BLaER1 (cell line): ENCODE results near the gene RAMACL.
A peak's percentile ranks its signal among the peaks of the same experiment; 100 is the strongest.

Experiments
- H3K27ac ChIP-seq: shearing (Covaris generic); formaldehyde crosslinking; 2 replicates; pipeline ENCODE4 v1.8.1; 2022
- H3K27me3 ChIP-seq: shearing (Covaris generic); formaldehyde crosslinking; 2 replicates; pipeline ENCODE4 v1.8.1; 2022
- H3K36me3 ChIP-seq: shearing (Covaris generic); formaldehyde crosslinking; 2 replicates; pipeline ENCODE4 v1.8.1; 2022
- H3K4me1 ChIP-seq: shearing (Covaris generic); formaldehyde crosslinking; 2 replicates; pipeline ENCODE4 v1.8.1; 2022
- H3K4me2 ChIP-seq: shearing (Covaris generic); formaldehyde crosslinking; 2 replicates; pipeline ENCODE4 v1.8.1; 2022
- H3K4me3 ChIP-seq: shearing (Covaris generic); formaldehyde crosslinking; 2 replicates; pipeline ENCODE4 v1.8.1; 2022
- H3K9ac ChIP-seq: shearing (Covaris generic); formaldehyde crosslinking; 2 replicates; pipeline ENCODE4 v1.8.1; 2022
- H3K9me3 ChIP-seq: shearing (Covaris generic); formaldehyde crosslinking; 2 replicates; pipeline ENCODE4 v1.8.1; 2022
- H4K20me1 ChIP-seq: shearing (Covaris generic); formaldehyde crosslinking; 2 replicates; pipeline ENCODE4 v1.8.1; 2022
- Cebpa-rat ChIP-seq: shearing (Covaris generic); IDR thresholded peaks from 2 replicates; pipeline ENCODE4 v1.8.1; 2022

Gene RAMACL

DNA sequence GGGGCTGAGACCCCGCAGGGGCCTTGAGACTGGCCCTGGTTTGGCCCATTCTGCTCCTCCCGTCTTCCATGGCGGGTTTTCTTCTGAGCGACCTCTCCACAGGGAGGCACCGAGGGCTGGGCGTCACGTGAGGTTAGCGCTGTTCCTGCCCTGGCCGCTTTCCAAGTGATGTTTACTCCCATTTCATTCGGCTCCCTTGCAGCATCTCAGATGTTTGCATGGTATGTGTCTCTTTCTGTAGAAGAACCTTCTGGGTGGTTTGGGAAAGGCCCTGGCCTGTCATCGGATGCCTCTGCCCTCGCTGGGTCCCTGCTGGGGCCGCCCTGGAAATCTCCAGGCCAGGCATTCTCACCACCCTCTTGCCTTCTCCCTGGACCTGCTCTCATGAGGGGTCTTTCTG lies 17.3 kb downstream of the RAMACL start:
- no peaks in the 10 kb centered on the region for H3K36me3 ChIP-seq
- H3K4me2 ChIP-seq, result no peak overlapping the region
- no peak for TF ChIP-seq Cebpa-rat
- no peaks in the 10 kb centered on the region for H3K27me3 ChIP-seq
- peaks cover 32% of the 10 kb centered on the region for H3K4me1 ChIP-seq
- H3K4me3 ChIP-seq, result no peak overlapping the region
- H4K20me1 ChIP-seq, result 0 out of 2 replicates have a peak, but pooled peaks cover 9% of the 10 kb centered on the region
- no peaks in the 10 kb centered on the region for H3K9me3 ChIP-seq
- H3K9ac ChIP-seq, result no peak overlapping the region
- H3K27ac ChIP-seq, result no peak overlapping the region

DNA sequence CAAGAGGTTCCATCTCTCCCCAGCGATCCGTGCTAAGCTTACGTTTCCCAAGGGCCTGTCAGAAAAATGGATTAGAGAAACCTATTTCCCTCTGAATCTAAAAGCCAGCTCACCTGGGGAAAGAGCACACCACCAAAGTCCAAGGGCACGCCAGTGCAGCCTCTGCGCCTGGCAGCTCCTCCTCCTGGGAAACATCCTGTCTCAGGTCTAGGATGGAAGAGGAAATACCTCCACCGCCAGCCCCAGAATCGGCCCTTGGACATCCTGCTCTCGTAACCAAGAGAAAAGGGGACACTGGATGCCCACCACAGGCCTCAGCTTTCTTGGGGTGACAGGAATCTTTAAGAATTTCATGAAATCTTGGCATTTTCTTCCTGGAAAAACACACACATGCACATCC lies 18.7 kb downstream of the RAMACL start:
- H4K20me1 ChIP-seq, result 0 out of 2 replicates have a peak, but pooled peaks cover 6% of the 10 kb centered on the region
- TF ChIP-seq Cebpa-rat, result no peak
- no peak overlapping the region for H3K4me2 ChIP-seq
- no peaks in the 10 kb centered on the region for H3K9me3 ChIP-seq
- no peaks in the 10 kb centered on the region for H3K27me3 ChIP-seq
- H3K9ac ChIP-seq, result no peak overlapping the region
- H3K27ac ChIP-seq, result no peak overlapping the region
- H3K36me3 ChIP-seq, result no peaks in the 10 kb centered on the region
- H3K4me3 ChIP-seq, result no peak overlapping the region
- H3K4me1 ChIP-seq, result peaks cover 37% of the 10 kb centered on the region

DNA sequence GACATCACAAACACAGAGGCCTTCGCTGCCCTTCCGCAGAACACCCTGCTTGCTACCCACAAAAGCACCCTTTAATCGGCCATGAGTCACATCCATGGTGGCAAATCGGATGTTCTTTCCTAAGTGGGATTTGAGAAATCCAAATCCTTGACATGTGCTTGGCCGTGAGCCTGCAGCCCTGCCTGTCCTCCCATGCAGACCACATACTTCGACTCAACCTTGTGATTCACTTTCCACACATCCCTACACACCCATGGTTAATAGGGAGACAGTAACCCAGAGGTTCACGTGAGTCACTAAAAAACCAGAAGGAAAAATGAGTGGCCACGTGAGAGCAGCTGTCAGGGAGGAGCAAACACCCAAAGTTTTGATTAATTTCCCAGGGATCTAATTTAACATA lies 19.4 kb downstream of the RAMACL start:
- Histone ChIP-seq H3K36me3 (no peaks in the 10 kb centered on the region), H3K4me3 (no peak overlapping the region), H3K27me3 (no peaks in the 10 kb centered on the region), H3K9me3 (no peaks in the 10 kb centered on the region), H3K27ac (no peak overlapping the region), H4K20me1 (no peaks in the 10 kb centered on the region), H3K4me1 (peaks cover 30% of the 10 kb centered on the region), H3K4me2 (no peak overlapping the region), H3K9ac (no peak overlapping the region)
- TF ChIP-seq Cebpa-rat, result no peak

DNA sequence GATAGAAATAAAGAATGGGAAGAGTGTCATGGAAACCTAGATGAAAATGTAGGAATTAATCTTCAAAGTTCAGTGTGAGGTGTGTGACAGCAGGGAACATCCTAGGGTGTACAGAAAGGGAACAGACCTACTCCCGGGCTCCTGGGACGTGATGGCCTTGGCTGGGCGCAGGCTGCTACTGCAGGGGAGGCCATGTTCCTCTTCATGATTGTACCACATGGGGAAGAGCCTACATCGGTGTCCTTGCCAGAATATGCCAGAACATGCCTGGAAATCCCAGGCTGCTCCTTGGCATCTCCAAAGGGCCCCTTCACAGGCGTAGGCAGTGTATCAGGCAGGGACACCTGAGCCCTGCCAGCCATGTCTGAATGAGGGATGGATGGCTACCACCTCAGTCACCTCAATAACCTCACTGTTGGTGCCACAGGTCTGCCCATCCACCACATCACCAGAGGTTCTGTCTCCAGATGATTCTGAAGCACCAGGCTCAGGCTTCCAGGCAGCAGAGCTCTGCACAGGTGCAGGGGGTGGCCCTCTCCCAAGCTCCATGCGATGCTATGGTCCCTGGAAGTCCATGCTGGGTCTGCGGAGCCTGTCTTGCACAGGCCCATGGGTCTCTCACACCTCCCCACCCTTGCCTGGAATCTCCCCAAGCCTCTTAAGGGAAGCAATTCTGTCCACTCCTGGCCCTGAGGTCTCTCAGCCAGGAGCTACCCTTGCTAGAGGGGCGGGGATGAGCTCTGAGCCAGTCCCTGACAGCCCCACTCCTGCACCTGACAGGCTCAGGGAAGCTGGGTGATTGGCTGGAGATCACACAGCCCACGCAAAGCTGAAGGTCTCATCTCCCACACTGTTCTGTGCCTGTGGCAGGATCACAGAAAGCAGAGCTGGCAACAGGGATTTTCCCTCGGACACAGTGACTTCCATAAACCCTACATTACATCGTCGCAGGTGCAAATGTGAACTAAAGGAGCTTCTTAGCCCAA lies 20.2 kb downstream of the RAMACL start:
- H3K4me2 ChIP-seq, result no peak overlapping the region
- peaks cover 22% of the 10 kb centered on the region for H3K4me1 ChIP-seq
- no peak overlapping the region for H3K4me3 ChIP-seq
- H3K9ac ChIP-seq, result no peak overlapping the region
- no peaks in the 10 kb centered on the region for H3K9me3 ChIP-seq
- no peaks in the 10 kb centered on the region for H4K20me1 ChIP-seq
- no peaks in the 10 kb centered on the region for H3K27me3 ChIP-seq
- TF ChIP-seq Cebpa-rat, result no peak
- no peak overlapping the region for H3K27ac ChIP-seq
- H3K36me3 ChIP-seq, result no peaks in the 10 kb centered on the region

DNA sequence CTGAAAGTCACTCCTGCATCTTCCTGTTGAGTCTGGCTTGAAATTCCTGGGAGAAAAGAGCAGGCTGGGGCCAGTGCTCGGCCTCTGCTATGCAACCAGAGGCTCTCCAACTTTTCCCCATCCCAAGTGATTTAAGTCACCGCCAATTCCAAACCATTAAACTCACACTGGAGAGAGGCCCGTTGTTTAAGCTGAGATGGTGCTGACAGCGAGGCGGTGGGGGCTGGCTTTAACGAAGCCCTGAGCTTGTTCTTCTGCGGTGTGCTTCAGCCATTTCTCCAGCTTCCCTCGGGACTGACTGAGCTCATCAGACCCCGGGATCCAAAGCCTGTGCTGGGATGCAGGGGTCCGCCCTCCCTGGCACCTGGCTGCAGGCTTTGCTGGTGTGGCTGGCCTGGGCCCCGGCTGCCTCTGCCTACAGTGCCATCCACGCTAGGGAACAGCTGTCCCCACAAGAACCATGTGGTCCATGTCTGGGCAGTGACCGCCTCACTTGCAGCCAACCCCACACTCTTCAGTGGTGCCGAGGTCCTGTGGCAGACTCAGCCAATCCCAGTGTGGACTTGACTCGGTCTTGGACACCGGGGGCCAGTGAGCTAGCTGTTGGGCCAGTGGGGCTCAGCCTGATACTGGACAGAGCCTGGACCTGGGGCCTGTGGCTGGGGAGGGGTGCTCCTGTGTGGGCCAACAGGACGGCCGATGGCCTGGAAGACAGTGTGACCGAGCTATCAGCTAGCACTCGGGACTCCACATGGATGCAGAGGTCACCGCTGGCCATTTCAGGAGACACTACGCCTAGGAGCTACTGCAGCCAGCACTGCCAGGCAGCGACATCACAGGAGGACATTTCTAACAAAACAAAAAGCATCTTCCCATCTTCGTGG lies 21.2 kb downstream of the RAMACL start:
- Histone ChIP-seq H3K9ac (no peak overlapping the region), H3K4me1 (peaks cover 16% of the 10 kb centered on the region), H3K36me3 (no peaks in the 10 kb centered on the region), H3K27ac (no peak overlapping the region), H3K4me2 (no peak overlapping the region), H4K20me1 (no peaks in the 10 kb centered on the region), H3K4me3 (no peak overlapping the region), H3K9me3 (no peaks in the 10 kb centered on the region), H3K27me3 (no peaks in the 10 kb centered on the region)
- no peak for TF ChIP-seq Cebpa-rat

DNA sequence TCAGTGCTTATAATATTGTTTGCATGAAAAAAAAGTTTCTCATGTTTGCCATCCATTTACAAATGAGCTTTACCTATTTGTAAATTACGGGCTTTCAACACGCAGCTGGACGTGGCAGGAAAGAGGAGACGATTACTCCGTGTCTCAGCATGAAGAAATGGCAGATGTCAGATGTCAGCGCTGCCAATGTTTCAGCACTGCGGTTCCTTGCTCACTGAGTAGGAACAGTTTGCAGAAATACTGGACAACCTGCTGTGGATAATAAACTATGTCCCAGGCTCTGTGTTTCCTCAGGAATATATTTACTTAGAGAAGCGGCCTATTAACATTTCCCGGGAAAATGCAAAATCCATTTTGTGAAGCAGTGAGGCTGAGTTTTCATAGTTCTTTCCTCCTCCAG lies 22.7 kb downstream of the RAMACL start:
- Histone ChIP-seq H3K4me3 (no peak overlapping the region), H3K9me3 (no peaks in the 10 kb centered on the region), H3K36me3 (no peaks in the 10 kb centered on the region), H3K27ac (no peak overlapping the region), H3K9ac (no peak overlapping the region), H3K4me1 (peaks cover 16% of the 10 kb centered on the region), H3K27me3 (no peaks in the 10 kb centered on the region), H3K4me2 (peak overlapping the region; percentile 57), H4K20me1 (no peaks in the 10 kb centered on the region)
- TF ChIP-seq Cebpa-rat, result no peak

DNA sequence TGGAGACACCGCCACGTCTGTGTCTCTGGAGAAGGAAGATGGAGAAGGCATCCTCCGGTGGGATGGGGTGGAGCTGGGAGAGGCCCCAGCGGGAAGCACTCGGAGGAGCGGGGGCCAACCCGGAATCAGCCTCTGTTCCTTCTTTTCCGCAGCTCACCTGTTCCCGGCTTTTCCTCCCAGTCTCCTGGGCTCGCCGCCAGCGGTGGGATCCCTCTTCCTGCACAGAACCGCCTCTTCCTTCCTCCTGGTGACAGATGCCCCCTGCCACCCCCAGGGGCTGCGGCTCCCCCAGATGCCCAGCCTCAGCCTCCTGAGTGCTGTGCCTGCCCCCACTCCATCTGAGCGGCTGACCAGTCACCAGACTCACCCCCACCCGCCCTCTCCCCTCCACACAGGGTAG lies 23.3 kb downstream of the RAMACL start:
- no peak for TF ChIP-seq Cebpa-rat
- peak overlapping the region; percentile 57 for H3K4me2 ChIP-seq
- no peak overlapping the region for H3K4me3 ChIP-seq
- no peaks in the 10 kb centered on the region for H3K9me3 ChIP-seq
- no peaks in the 10 kb centered on the region for H4K20me1 ChIP-seq
- H3K27me3 ChIP-seq, result no peaks in the 10 kb centered on the region
- peaks cover 16% of the 10 kb centered on the region for H3K4me1 ChIP-seq
- H3K9ac ChIP-seq, result no peak overlapping the region
- no peaks in the 10 kb centered on the region for H3K36me3 ChIP-seq
- no peak overlapping the region for H3K27ac ChIP-seq

DNA sequence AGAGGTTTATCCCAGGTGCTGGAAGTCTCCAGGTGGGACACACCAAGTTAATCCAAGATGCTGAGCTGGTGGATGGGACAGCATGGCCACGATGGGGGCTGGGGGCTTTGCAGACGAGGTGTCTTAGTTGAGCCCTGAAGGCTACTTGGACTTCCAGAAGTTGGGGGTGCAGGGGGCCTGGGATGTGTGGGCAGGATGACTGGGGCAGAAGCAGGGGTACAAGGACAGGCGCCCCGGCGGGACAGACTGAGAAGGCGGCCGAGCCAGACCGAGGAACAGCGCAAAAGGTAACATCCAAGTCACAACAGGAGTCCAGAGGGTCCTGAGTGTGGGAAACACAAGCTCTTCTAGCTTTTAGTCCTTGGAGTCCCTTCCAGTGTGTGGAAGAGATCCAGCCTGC lies 23.8 kb downstream of the RAMACL start:
- no peaks in the 10 kb centered on the region for H3K9me3 ChIP-seq
- no peaks in the 10 kb centered on the region for H3K27me3 ChIP-seq
- peak overlapping the region; percentile 57; the same call in 1 of the 2 replicates for H3K4me2 ChIP-seq
- peaks cover 16% of the 10 kb centered on the region for H3K4me1 ChIP-seq
- H3K9ac ChIP-seq, result no peak overlapping the region
- H4K20me1 ChIP-seq, result no peaks in the 10 kb centered on the region
- H3K27ac ChIP-seq, result no peak overlapping the region
- TF ChIP-seq Cebpa-rat, result no peak
- H3K4me3 ChIP-seq, result no peak overlapping the region
- H3K36me3 ChIP-seq, result no peaks in the 10 kb centered on the region

DNA sequence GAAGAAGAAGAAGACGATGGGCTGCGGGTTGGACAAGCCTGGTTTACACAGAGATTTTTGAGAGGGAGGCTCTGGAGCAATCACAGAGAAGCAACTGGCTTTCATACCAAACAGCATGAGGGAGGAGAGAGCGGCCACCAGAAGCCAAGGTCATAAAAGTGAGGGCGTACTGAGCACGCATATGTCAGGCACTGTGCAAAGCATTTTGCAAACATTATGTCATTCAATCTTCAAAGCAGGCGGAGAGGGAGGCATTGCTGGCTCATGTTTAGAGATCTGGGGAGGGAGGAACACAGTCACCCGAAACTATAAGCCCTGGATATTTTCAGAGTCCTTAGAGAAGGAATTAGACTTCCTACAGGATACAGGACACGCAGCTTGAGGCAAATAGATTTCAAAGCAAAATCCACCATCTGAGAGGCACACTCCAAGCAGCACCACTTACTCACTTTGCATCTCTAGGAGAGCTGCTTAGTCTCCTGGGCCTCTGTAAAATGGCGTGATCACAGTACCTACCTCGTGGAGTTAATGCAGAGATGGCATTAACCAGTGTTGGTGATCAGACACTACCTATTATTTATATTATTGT lies 24.6 kb downstream of the RAMACL start:
- no peaks in the 10 kb centered on the region for H3K36me3 ChIP-seq
- TF ChIP-seq Cebpa-rat, result no peak
- no peak overlapping the region for H3K4me2 ChIP-seq

More for the DNA sequence above, 24.6 kb downstream of the RAMACL start:
- no peak overlapping the region for H3K4me3 ChIP-seq
- H3K9ac ChIP-seq, result no peak overlapping the region
- no peaks in the 10 kb centered on the region for H3K27me3 ChIP-seq
- peaks cover 21% of the 10 kb centered on the region for H3K4me1 ChIP-seq
- H3K27ac ChIP-seq, result no peak overlapping the region
- no peaks in the 10 kb centered on the region for H4K20me1 ChIP-seq
- no peaks in the 10 kb centered on the region for H3K9me3 ChIP-seq
